ENCODE results near the gene TLX1.
A peak's percentile ranks its signal among the peaks of the same experiment; 100 is the strongest.

TLX1 gene

DNA sequence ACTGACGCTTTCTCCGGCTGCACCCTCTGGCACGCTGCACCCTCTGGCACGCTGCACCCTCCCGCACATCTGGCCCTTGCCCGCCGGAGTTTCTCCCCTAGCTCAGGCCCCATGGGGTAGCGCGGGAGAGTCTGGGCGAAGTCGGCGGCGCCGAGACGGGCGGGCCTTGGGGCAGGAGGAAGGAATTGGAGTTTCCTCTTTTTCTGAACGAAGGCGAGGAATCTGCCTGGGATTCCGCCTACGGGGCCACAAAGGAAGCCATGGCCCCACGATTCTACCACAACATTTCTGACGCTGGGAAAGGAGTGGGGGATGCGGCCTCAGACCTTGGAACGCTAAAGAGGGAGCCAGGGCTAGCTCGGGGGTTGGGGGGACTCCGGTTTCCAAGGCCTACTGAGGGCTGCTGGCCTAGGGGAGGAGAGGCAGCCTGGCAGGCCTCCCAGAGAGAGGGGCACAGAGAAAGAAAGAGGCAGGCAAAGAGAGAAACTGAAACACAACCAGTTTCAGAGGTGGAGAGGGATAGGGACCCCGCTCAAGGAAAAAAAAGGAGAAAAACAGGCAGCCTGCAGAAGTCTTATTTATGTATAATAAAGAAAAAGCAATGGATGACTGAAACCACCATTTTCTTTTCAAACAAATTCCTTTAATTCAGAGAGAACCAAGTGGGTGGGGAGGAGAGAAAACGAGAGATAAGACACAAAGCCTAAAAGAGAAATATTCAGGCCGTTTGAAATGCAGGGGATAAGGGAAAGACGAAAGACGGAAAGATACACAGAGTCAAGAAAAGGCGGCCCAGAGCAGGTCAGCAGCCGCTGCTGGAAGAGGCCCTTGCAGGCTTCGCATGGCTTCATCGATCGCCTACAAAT lies 4.3 kb downstream of the TLX1 start:
- peaks cover 100% of the 10 kb centered on the region for H3K27me3 ChIP-seq (ENCODE audit: control insufficient read depth, insufficient read depth, low read length)
- no peak overlapping the region for H3K27ac ChIP-seq (ENCODE audit: low read depth, low read length)
- H3K4me1 ChIP-seq (ENCODE audit: control insufficient read depth, insufficient read depth, low read length), result peaks cover 4% of the 10 kb centered on the region; the same call in 1 of the 2 replicates
- H3K36me3 ChIP-seq (ENCODE audit: control insufficient read depth, insufficient read depth, low read length), result no peaks in the 10 kb centered on the region
- H3K9me3 ChIP-seq (ENCODE audit: control insufficient read depth, insufficient read depth, low read length), result no peaks in the 10 kb centered on the region
- H3K4me3 ChIP-seq (ENCODE audit: low read depth, low read length), result no peak overlapping the region
- H3K9ac ChIP-seq (ENCODE audit: low read depth, low read length), result no peak overlapping the region

- Histone ChIP-seq H3K9me3 (ENCODE audit: control insufficient read depth, insufficient read depth, low read length) (no peaks in the 10 kb centered on the region), H3K4me3 (ENCODE audit: low read depth, low read length) (no peak overlapping the region), H3K36me3 (ENCODE audit: control insufficient read depth, insufficient read depth, low read length) (no peaks in the 10 kb centered on the region), H3K4me1 (ENCODE audit: control insufficient read depth, insufficient read depth, low read length) (peaks cover 4% of the 10 kb centered on the region; the same call in 1 of the 2 replicates), H3K9ac (ENCODE audit: low read depth, low read length) (no peak overlapping the region), H3K27ac (ENCODE audit: low read depth, low read length) (no peak overlapping the region), H3K27me3 (ENCODE audit: control insufficient read depth, insufficient read depth, low read length) (peaks cover 100% of the 10 kb centered on the region)
Observed at GRCh38 chr10:101136007-101136707, 5.1 kb downstream of the TLX1 start.

DNA sequence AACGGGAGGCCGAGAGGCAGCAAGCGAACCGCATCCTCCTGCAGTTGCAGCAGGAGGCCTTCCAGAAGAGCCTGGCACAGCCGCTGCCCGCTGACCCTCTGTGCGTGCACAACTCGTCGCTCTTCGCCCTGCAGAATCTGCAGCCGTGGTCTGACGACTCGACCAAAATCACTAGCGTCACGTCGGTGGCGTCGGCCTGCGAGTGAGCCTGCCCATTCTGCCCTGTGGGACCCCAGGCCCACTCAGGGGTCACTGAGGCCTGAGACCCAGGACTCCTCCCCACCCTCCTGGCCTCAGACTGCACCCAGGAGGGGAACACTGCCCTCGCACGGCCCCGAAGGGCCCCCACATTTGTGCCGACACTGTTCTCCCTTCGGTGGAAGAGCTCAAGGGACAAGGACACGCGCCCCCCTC lies 5.6 kb downstream of the TLX1 start:
- no peak overlapping the region for H3K4me3 ChIP-seq (ENCODE audit: low read depth, low read length)
- H3K36me3 ChIP-seq (ENCODE audit: control insufficient read depth, insufficient read depth, low read length), result no peaks in the 10 kb centered on the region
- H3K4me1 ChIP-seq (ENCODE audit: control insufficient read depth, insufficient read depth, low read length), result peaks cover 4% of the 10 kb centered on the region; the same call in 1 of the 2 replicates
- H3K9ac ChIP-seq (ENCODE audit: low read depth, low read length), result no peak overlapping the region
- no peaks in the 10 kb centered on the region for H3K9me3 ChIP-seq (ENCODE audit: control insufficient read depth, insufficient read depth, low read length)
- no peak overlapping the region for H3K27ac ChIP-seq (ENCODE audit: low read depth, low read length)
- peaks cover 100% of the 10 kb centered on the region for H3K27me3 ChIP-seq (ENCODE audit: control insufficient read depth, insufficient read depth, low read length)

DNA sequence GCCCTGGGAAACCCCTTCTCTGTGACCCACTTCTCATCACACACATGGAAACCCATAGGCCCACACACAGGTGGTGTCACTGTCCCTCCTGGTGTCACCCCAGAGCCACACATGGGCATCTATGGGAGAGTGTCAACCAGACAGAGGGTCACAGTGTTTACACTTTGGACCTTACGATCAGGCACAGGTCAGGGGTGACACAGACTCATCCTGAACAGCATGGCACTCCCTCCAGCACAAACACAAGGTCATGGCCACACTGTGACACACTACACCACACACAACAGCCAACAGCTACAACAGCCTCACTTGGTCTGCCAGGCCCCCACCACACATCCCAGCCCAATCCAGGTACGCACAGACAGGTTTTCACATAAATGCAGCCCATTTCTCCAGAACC lies 6.2 kb downstream of the TLX1 start:
- H3K9ac ChIP-seq (ENCODE audit: low read depth, low read length), result no peak overlapping the region
- peaks cover 4% of the 10 kb centered on the region; the same call in 1 of the 2 replicates for H3K4me1 ChIP-seq (ENCODE audit: control insufficient read depth, insufficient read depth, low read length)
- no peaks in the 10 kb centered on the region for H3K9me3 ChIP-seq (ENCODE audit: control insufficient read depth, insufficient read depth, low read length)
- H3K36me3 ChIP-seq (ENCODE audit: control insufficient read depth, insufficient read depth, low read length), result no peaks in the 10 kb centered on the region
- H3K27me3 ChIP-seq (ENCODE audit: control insufficient read depth, insufficient read depth, low read length), result peaks cover 100% of the 10 kb centered on the region
- H3K27ac ChIP-seq (ENCODE audit: low read depth, low read length), result no peak overlapping the region
- H3K4me3 ChIP-seq (ENCODE audit: low read depth, low read length), result no peak overlapping the region

DNA sequence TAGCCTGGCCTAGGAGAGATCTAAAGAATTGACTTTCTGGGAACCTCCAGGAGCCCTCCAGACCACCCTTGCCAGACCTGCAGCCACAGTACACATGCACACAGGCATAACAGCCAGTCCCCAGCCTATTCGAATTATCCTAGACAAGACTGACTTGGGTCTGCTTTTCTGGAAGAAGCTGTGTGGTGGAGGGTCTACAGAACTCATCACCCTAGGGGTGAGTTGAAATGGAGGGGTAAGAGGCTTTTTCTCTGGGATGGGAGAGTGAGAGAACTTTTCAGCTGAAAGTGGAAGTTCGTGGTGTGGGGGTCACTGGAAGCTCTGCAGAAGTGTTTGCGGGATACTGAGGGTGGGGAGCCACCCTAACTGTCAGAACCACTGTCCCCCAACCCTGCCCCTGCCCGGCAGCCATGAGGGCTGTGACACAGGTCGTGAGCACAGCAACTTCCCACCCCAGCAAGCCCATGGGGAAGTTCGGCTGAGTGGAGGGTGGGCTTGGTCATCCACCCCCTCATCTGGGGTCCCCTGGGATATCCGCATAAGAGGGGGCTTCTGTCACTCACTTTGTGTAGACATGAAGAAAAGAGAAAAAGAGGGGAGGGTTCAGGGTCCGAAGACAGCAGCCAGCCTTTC lies 7.8 kb downstream of the TLX1 start:
- no peak overlapping the region for H3K9ac ChIP-seq (ENCODE audit: low read depth, low read length)
- H3K4me3 ChIP-seq (ENCODE audit: low read depth, low read length), result no peak overlapping the region
- no peaks in the 10 kb centered on the region for H3K9me3 ChIP-seq (ENCODE audit: control insufficient read depth, insufficient read depth, low read length)
- no peaks in the 10 kb centered on the region for H3K36me3 ChIP-seq (ENCODE audit: control insufficient read depth, insufficient read depth, low read length)
- H3K27ac ChIP-seq (ENCODE audit: low read depth, low read length), result no peak overlapping the region
- H3K27me3 ChIP-seq (ENCODE audit: control insufficient read depth, insufficient read depth, low read length), result peaks cover 100% of the 10 kb centered on the region
- peaks cover 4% of the 10 kb centered on the region; the same call in 1 of the 2 replicates for H3K4me1 ChIP-seq (ENCODE audit: control insufficient read depth, insufficient read depth, low read length)

DNA sequence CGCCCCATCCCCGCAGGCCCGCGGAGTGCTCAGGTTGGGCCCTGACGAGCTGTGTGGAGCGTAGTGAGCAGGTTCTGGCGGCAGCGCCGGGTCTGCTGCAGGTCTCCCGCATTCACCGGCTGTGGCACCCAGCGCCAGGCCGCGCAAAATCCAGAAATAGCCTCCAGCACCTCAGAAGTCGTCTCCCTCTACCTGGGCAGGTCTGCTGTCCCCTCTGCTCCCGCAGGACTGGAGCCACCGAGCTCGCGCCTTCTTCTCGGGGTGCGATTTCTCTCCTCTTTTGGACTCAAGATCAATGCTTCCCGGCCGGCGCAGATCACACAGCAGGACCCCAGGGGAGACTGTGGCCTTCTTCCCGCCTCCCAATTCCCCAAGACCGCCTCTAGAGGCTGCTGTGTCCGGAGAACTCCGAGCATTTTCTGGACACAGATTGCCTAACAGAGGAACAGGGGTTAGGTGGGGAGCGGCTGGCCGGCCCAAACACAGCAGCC lies 8.4 kb downstream of the TLX1 start:
- Histone ChIP-seq H3K4me1 (ENCODE audit: control insufficient read depth, insufficient read depth, low read length) (peaks cover 4% of the 10 kb centered on the region; the same call in 1 of the 2 replicates), H3K36me3 (ENCODE audit: control insufficient read depth, insufficient read depth, low read length) (no peaks in the 10 kb centered on the region), H3K27ac (ENCODE audit: low read depth, low read length) (no peak overlapping the region), H3K4me3 (ENCODE audit: low read depth, low read length) (no peak overlapping the region), H3K27me3 (ENCODE audit: control insufficient read depth, insufficient read depth, low read length) (peaks cover 100% of the 10 kb centered on the region), H3K9me3 (ENCODE audit: control insufficient read depth, insufficient read depth, low read length) (no peaks in the 10 kb centered on the region), H3K9ac (ENCODE audit: low read depth, low read length) (no peak overlapping the region)

DNA sequence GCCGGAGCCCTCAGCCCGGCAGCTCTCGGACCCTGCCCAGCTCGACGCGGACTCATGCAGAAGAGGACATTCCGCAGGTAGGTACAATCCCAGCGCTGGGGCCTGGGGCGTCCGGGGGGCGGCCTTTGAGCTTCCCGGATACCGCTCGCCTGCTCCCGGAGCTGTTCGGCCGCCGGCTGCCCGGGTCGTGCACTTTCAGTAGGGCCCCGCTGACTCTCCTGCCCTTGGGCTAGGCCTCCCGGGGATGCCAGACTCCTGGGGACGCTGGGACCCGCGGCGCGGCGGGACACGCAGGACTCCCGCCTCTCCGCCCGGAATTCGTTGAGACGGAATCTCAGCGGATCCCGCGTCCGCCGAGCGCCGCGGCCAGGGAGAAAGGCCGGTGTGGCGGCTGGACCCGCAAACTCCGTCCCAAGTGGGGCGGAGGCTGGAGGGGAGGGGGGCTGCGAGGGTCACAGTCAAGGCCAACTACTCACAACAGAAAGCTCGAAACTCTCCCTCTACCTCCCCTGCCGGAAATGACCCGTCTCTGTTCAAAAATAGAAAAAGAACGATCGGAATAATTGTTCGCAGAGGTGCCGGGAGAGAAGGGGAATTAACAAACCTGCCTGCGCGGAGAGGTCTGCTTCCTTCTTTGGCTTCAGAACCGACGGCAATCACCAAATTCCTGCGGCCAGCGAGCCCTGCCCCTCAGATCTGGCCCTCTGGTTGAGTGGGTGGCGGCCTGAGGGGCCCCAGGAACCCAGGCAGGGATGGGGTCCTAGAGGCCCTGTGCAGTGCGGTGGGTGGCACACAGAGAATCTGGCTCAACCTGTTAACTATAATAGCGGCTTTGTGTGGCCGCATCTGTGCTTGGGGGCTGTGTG lies 9.2 kb downstream of the TLX1 start:
- H3K27me3 ChIP-seq (ENCODE audit: control insufficient read depth, insufficient read depth, low read length), result peaks cover 100% of the 10 kb centered on the region
- H3K4me1 ChIP-seq (ENCODE audit: control insufficient read depth, insufficient read depth, low read length), result peaks cover 4% of the 10 kb centered on the region; the same call in 1 of the 2 replicates
- H3K9me3 ChIP-seq (ENCODE audit: control insufficient read depth, insufficient read depth, low read length), result no peaks in the 10 kb centered on the region
- H3K9ac ChIP-seq (ENCODE audit: low read depth, low read length), result no peak overlapping the region
- H3K27ac ChIP-seq (ENCODE audit: low read depth, low read length), result no peak overlapping the region
- no peaks in the 10 kb centered on the region for H3K36me3 ChIP-seq (ENCODE audit: control insufficient read depth, insufficient read depth, low read length)
- H3K4me3 ChIP-seq (ENCODE audit: low read depth, low read length), result peak overlapping the region; percentile 12; the same call in 1 of the 2 replicates

DNA sequence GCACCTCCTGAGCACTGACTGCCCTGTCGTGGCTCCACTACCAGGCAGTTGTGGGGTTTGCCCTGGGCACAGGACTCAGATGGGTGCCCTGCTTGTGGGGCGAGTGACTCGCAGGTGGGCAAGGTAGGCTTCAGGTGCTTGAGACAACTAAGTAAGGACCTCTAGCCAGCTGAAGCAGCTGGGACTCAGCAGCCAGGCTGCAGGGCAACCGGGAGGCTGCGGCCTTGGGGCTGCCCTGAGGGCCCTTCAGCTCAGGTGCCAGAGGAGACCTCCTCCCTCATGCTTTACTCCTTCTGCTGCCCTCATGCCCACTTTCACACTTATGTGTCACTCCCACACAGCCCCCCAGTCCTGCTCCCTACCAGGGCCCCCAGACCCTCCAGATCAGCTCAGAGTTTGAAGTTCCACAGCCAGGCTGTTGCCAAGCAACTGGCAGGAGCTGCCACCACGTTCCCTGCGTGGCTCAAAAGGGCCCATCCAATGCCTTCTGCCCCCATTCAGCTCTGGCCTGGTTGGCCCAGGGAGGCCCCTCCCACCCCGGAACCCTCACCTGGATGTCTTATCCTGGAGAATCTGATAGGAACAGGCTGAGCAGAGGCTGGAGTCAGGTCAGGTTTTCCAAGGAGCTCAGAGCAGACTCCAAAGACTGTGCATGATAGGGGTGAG lies 10.0 kb downstream of the TLX1 start:
- no peak overlapping the region for H3K27ac ChIP-seq (ENCODE audit: low read depth, low read length)
- H3K27me3 ChIP-seq (ENCODE audit: control insufficient read depth, insufficient read depth, low read length), result peaks cover 100% of the 10 kb centered on the region

GRCh38 chr10:101141616-101142532 lies 10.8 kb downstream of the TLX1 start:
- Histone ChIP-seq H3K27ac (ENCODE audit: low read depth, low read length) (no peak overlapping the region), H3K9ac (ENCODE audit: low read depth, low read length) (no peak overlapping the region), H3K9me3 (ENCODE audit: control insufficient read depth, insufficient read depth, low read length) (no peaks in the 10 kb centered on the region), H3K36me3 (ENCODE audit: control insufficient read depth, insufficient read depth, low read length) (no peaks in the 10 kb centered on the region), H3K4me3 (ENCODE audit: low read depth, low read length) (no peak overlapping the region), H3K4me1 (ENCODE audit: control insufficient read depth, insufficient read depth, low read length) (peaks cover 9% of the 10 kb centered on the region), H3K27me3 (ENCODE audit: control insufficient read depth, insufficient read depth, low read length) (peaks cover 100% of the 10 kb centered on the region)

More for the DNA sequence above, 10.0 kb downstream of the TLX1 start:
- Histone ChIP-seq H3K4me1 (ENCODE audit: control insufficient read depth, insufficient read depth, low read length) (peaks cover 4% of the 10 kb centered on the region; the same call in 1 of the 2 replicates), H3K9ac (ENCODE audit: low read depth, low read length) (no peak overlapping the region), H3K4me3 (ENCODE audit: low read depth, low read length) (no peak overlapping the region), H3K9me3 (ENCODE audit: control insufficient read depth, insufficient read depth, low read length) (no peaks in the 10 kb centered on the region), H3K36me3 (ENCODE audit: control insufficient read depth, insufficient read depth, low read length) (no peaks in the 10 kb centered on the region)
